BLaER1 (cell line): ENCODE data around the gene PCDH12.

Experiments used
- H3K27ac ChIP-seq: shearing (Covaris generic); formaldehyde crosslinking; 2 replicates; pipeline ENCODE4 v1.8.1; 2022
- H3K27me3 ChIP-seq: shearing (Covaris generic); formaldehyde crosslinking; 2 replicates; pipeline ENCODE4 v1.8.1; 2022
- H3K36me3 ChIP-seq: shearing (Covaris generic); formaldehyde crosslinking; 2 replicates; pipeline ENCODE4 v1.8.1; 2022
- H3K4me1 ChIP-seq: shearing (Covaris generic); formaldehyde crosslinking; 2 replicates; pipeline ENCODE4 v1.8.1; 2022
- H3K4me2 ChIP-seq: shearing (Covaris generic); formaldehyde crosslinking; 2 replicates; pipeline ENCODE4 v1.8.1; 2022
- H3K4me3 ChIP-seq: shearing (Covaris generic); formaldehyde crosslinking; 2 replicates; pipeline ENCODE4 v1.8.1; 2022
- H3K9ac ChIP-seq: shearing (Covaris generic); formaldehyde crosslinking; 2 replicates; pipeline ENCODE4 v1.8.1; 2022
- H3K9me3 ChIP-seq: shearing (Covaris generic); formaldehyde crosslinking; 2 replicates; pipeline ENCODE4 v1.8.1; 2022
- H4K20me1 ChIP-seq: shearing (Covaris generic); formaldehyde crosslinking; 2 replicates; pipeline ENCODE4 v1.8.1; 2022
- Cebpa-rat ChIP-seq: shearing (Covaris generic); IDR thresholded peaks from 2 replicates; pipeline ENCODE4 v1.8.1; 2022

PCDH12 gene

DNA sequence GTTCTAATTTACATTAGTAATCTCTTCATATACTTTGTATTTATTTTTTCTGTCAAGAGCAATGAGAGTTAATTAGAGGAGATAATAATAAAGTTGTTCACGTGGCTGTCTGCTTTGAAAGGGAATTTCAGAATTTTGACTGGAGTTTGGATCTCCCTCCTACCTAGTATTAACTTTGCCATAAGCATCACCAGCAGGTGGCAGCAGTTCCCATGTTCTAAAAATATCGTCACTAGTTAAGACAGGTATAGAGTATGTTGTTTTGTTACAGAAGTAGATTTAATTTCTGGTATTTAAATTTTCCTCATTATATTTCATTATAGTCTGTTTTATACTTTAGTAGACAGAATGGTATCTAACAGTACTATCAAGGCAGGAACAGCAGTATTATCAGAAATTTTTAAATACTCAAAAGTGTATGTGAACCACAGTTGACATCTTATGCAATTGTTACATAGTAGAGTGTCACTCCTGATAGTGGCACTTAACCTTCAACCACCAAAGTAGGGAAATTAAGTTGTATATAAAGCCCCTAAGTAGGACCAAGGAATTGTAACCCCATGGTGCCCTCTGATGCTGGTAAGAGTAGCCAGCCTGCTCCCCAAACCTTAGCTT is 34.5 kb upstream of the PCDH12 start:
- Histone ChIP-seq H3K9me3 (no peaks in the 10 kb centered on the region), H3K4me2 (no peak overlapping the region), H3K4me1 (peaks cover 16% of the 10 kb centered on the region), H4K20me1 (peaks cover 22% of the 10 kb centered on the region; the same call in 1 of the 2 replicates), H3K36me3 (peaks cover 64% of the 10 kb centered on the region), H3K4me3 (no peak overlapping the region), H3K27ac (no peak overlapping the region), H3K27me3 (no peaks in the 10 kb centered on the region), H3K9ac (no peak overlapping the region)
- no peak for TF ChIP-seq Cebpa-rat

DNA sequence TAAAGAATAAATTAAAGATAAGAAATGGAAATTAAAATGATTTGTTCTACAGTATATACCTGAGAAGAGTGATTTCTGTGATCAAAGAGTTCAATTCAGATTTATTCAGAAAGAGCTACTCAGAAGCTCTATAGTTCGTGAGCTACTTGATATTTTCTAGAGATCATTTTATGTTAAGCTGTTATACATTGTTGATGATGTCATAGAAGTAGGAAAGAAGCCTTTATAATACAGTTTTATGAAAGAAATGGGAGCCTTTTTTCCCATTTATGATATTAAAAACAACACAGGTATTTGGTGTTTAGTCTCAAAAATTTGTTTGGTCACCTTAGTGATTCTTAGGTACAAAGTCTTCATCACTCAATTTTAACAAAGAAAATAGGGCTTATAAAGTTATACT is 31.7 kb upstream of the PCDH12 start:
- no peak overlapping the region for H3K27ac ChIP-seq
- H3K4me3 ChIP-seq = no peak overlapping the region
- no peaks in the 10 kb centered on the region for H3K27me3 ChIP-seq
- no peak overlapping the region for H3K4me2 ChIP-seq
- H3K9ac ChIP-seq = no peak overlapping the region
- peaks cover 82% of the 10 kb centered on the region for H3K36me3 ChIP-seq
- H3K9me3 ChIP-seq = no peaks in the 10 kb centered on the region
- peaks cover 10% of the 10 kb centered on the region for H3K4me1 ChIP-seq
- no peak for TF ChIP-seq Cebpa-rat
- H4K20me1 ChIP-seq = peaks cover 15% of the 10 kb centered on the region; the same call in 1 of the 2 replicates

DNA sequence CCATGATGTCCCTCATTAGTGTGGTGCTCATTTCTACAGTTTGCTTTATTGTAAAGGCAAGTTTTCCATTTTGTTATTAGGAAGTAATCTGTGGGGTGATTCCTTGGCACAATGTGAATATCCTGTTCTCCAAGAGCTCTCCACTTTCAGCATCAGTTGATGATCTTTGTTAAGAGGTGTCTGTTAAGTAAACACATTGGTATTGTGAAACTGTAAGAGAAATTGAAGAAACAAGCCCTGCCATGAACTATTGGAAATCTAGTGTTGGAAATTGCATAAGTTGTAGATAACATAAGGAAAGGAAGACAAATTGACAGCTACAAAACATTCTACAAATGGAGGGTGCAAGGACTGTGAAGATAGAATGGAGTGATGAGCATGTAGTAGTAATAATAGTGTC is 28.1 kb upstream of the PCDH12 start:
- Histone ChIP-seq H3K27me3 (no peaks in the 10 kb centered on the region), H3K4me1 (no peaks in the 10 kb centered on the region), H3K27ac (no peak overlapping the region), H4K20me1 (peaks cover 9% of the 10 kb centered on the region; the same call in 1 of the 2 replicates), H3K4me3 (no peak overlapping the region), H3K9me3 (no peaks in the 10 kb centered on the region), H3K4me2 (no peak overlapping the region), H3K36me3 (peaks cover 87% of the 10 kb centered on the region), H3K9ac (no peak overlapping the region)
- no peak for TF ChIP-seq Cebpa-rat

DNA sequence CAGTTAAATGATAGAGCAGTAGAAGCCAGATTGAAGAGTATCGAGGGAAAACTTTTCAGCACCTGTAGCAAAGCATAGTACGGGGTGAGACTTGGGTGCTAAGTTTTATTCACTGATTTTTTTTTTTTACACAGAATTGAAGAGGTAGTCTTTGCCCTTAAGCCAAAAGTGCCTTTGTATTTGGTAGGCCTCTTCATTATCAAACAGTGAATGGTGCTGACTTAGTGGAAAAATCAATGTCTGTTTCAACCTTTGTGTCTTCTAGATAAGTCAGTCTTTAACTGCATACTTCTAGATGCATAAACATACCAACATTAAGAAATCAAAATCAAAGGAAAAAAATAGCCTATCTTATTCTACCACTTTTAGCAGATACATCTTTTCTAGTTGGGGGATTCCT is 24.6 kb upstream of the PCDH12 start:
- Histone ChIP-seq H3K4me2 (no peak overlapping the region), H3K27me3 (no peaks in the 10 kb centered on the region), H3K4me1 (no peaks in the 10 kb centered on the region), H3K9me3 (no peaks in the 10 kb centered on the region), H3K4me3 (no peak overlapping the region), H3K27ac (no peak overlapping the region), H3K36me3 (peaks cover 95% of the 10 kb centered on the region), H3K9ac (no peak overlapping the region), H4K20me1 (0 out of 2 replicates have a peak, but pooled peaks cover 12% of the 10 kb centered on the region)
- no peak for TF ChIP-seq Cebpa-rat

DNA sequence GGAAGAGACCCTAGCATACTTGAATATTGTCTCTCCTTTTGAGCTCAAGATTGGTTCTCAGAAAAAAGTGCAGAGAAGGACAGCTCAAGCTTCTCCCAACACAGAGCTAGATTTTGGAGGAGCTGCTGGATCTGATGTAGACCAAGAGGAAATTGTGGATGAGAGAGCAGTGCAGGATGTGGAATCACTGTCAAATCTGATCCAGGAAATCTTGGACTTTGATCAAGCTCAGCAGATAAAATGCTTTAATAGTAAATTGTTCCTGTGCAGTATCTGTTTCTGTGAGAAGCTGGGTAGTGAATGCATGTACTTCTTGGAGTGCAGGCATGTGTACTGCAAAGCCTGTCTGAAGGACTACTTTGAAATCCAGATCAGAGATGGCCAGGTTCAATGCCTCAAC is 20.4 kb upstream of the PCDH12 start:
- H3K9me3 ChIP-seq = no peaks in the 10 kb centered on the region
- no peaks in the 10 kb centered on the region for H3K27me3 ChIP-seq
- no peak for TF ChIP-seq Cebpa-rat
- peaks cover 89% of the 10 kb centered on the region for H3K36me3 ChIP-seq
- H3K4me1 ChIP-seq = no peaks in the 10 kb centered on the region
- no peak overlapping the region for H3K4me3 ChIP-seq
- H3K27ac ChIP-seq = no peak overlapping the region
- H4K20me1 ChIP-seq = peaks cover 32% of the 10 kb centered on the region; the same call in 1 of the 2 replicates
- no peak overlapping the region for H3K9ac ChIP-seq
- H3K4me2 ChIP-seq = no peak overlapping the region

DNA sequence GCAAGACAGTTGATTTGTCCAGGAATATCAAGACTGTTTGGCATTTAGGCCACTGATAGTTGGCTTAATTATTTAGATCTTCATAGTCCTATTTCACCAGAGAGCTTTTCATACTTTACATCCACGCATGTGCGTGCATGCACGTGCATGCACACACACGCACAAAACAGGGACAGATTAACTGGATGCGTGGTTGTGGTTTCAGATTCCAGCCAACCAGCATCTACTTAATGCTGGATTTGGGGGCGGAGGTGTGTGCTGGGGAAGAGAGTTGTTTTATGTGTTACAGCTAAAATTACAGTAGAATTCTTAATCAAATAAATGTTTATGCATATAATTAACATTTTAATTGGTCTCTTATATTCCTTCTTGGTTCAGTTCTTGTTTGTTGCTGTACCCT is 18.2 kb upstream of the PCDH12 start:
- H3K9me3 ChIP-seq = no peaks in the 10 kb centered on the region
- no peak overlapping the region for H3K9ac ChIP-seq
- H3K27me3 ChIP-seq = no peaks in the 10 kb centered on the region
- H3K4me2 ChIP-seq = no peak overlapping the region
- no peak overlapping the region for H3K4me3 ChIP-seq
- H4K20me1 ChIP-seq = peaks cover 32% of the 10 kb centered on the region; the same call in 1 of the 2 replicates
- H3K36me3 ChIP-seq = peaks cover 89% of the 10 kb centered on the region
- H3K4me1 ChIP-seq = no peaks in the 10 kb centered on the region
- TF ChIP-seq Cebpa-rat = no peak
- no peak overlapping the region for H3K27ac ChIP-seq

DNA sequence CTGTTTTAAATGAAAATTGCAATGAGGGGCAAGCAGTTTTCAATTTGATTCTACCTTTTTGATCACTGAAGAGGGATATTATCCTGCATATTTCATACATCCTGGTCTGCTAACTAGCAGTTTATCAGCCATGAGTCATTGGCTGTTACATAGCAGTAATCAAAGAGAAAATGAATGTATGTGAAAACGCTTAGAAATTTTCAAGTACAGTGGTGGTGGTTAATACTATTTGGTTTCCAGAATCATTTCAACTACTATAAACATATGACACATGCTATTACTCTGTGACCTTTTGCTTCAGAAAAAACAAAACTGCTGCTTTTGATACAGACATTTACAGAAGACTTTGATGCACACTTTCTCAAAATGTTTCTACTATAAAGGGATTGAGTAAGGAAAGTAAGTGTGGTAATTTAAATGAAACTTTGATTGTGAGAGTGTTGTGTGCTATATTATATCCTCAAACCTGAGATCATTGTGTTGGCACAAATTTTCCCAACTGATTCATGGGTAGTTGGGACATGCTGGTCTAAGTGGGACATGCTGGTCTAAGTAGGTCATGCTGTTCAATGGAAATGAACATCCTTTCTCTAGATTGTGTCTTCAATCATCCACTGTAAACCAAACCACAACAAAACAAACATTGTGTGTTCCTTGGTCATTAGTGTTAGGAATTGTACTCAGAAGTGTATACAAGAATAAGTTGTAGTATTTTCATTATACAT is 16.0 kb upstream of the PCDH12 start:
- Histone ChIP-seq H3K4me3 (no peak overlapping the region), H4K20me1 (peaks cover 32% of the 10 kb centered on the region; the same call in 1 of the 2 replicates), H3K9ac (no peak overlapping the region), H3K4me2 (no peak overlapping the region), H3K27me3 (no peaks in the 10 kb centered on the region), H3K27ac (no peak overlapping the region), H3K4me1 (peaks cover 12% of the 10 kb centered on the region), H3K36me3 (peaks cover 68% of the 10 kb centered on the region), H3K9me3 (no peaks in the 10 kb centered on the region)
- TF ChIP-seq Cebpa-rat = no peak

DNA sequence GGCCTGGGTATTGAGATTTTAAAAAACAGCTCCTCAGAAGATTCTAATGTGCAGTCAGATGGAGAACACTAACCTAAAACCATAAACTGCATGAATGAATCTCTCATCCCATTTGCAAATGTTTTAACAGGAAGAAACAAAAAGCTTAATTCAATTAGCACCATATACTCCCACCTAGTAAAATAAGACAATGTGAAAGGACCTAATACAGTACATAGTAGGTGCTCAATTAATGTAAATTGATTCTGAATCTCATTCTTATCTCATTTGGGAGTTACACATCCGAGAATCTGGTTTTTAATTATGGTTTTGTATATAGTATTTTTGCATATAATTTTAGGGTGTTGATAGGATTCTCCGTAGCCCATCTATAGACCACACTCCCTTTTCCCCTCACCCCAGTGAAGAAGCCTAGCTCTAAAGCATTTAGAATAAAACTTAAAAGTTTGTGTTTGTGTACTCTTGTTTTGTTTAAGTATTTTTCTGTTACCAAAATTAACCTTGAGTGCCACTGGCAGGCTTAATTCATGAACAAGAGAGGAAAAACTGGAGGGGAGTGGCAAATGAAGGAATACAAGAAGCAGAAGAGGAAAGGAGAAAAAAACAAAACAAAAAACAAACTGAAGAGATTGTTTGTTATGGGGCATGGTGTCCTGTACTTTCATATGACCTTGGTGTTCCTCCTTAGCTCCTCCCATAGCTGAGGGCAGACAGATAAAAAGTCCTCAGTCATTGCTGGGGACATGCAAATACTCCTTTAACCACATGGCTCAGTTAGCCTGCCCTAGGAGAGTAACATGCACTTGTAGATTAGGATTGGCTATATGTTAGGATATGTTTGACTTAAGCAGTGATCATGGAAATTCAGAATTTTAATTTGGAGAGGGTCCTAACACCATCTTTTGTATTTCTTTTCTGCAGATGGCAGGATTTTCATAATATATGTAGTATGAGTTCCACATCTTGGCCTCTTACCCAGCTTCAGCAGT is 12.1 kb upstream of the PCDH12 start:
- peak overlapping the region; percentile 92 for H3K27ac ChIP-seq
- peaks cover 20% of the 10 kb centered on the region for H3K4me1 ChIP-seq
- H3K9me3 ChIP-seq = no peaks in the 10 kb centered on the region

DNA sequence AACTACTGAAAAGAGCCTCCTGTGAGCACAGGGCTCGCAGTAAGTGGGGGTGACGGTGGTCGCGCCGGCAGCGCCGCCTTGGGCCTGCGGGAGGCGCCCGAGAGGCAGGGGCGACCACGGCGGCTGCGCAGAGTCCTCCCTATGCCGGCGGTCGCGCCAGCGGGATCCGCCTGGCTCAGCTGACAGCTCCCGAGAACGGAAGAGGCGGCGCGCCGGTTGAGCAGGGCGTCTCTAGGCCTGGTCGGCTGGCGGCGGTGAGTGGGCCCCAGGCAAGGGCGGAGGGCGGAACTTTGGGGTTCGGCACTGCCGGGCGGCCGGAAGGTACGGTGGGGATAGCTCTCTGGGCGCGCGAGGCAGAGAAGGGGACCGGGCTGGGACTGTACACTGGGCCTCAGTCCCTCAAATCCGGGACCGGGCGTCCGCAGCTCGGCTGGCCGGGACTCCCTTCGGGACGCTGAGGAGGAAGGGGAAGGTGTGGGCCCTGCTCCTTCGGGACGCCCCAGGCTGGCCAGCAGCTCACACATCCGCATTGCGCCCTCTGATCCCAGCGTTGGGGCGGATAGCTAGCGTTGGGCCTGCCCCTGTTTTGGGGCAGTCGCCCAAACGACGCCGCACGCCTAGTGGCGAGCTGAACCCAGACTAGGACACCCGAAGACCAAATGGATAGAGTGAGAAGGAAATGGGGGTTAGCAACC is 11.1 kb upstream of the PCDH12 start, which contains the start of gene RNF14:
Gene RNF14, plus strand, starts transcription at position 192 of the 695 bp plus-strand sequence. CDS start 4,484 bp downstream, outside the sequence.
- no peaks in the 10 kb centered on the region for H3K9me3 ChIP-seq
- peaks cover 26% of the 10 kb centered on the region for H3K36me3 ChIP-seq
- peak within 1 kb of the TSS; percentile 92 for H3K27ac ChIP-seq
- H3K4me2 ChIP-seq = peak within 1 kb of the TSS; percentile 80
- H3K27me3 ChIP-seq = no peaks in the 10 kb centered on the region
- peak within 1 kb of the TSS; percentile 92 for H3K9ac ChIP-seq
- H4K20me1 ChIP-seq = no peaks in the 10 kb centered on the region
- H3K4me3 ChIP-seq = peak within 1 kb of the TSS; percentile 84
- TF ChIP-seq Cebpa-rat = no peak
- peaks cover 23% of the 10 kb centered on the region for H3K4me1 ChIP-seq

More for the DNA sequence above, 12.1 kb upstream of the PCDH12 start:
- peaks cover 33% of the 10 kb centered on the region for H3K36me3 ChIP-seq
- H3K4me3 ChIP-seq = peak overlapping the region; percentile 84
- H3K4me2 ChIP-seq = peak overlapping the region; percentile 80
- no peaks in the 10 kb centered on the region for H3K27me3 ChIP-seq
- H4K20me1 ChIP-seq = no peaks in the 10 kb centered on the region
- TF ChIP-seq Cebpa-rat = no peak
- H3K9ac ChIP-seq = peak overlapping the region; percentile 92
